ENCODE measurements around the gene OR4D1.
"Not testable (repeated sequence)": the region's sequence is repeated elsewhere in the genome, so short reads cannot be mapped to it uniquely, and the experiment has no call there.

The OR4D1 gene

DNA sequence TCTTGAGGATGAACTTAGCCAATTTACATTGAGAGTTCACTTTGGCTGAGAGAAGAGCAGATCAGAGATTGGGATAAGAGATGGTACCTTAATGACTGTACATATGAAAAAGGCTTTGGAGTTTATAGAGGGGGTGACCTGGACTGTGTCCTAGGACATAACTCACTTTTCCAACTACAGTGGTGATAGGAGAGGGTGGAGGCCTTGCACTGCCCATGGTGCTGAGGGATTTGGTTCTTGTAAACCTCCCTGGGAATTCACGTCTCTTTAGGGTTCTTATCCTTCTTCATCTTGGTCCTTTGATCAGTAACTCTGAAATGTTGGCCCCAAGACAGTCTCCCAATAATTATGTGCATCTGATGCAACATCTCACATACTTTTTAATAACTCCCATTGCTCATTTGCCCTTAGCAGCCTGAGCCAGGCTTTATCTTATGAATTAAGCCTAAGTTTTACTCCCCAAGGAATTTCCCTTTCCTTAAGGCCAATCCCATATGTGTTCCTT, at the start of gene OR4D1:
OR4D1 (plus strand) TSS at position 455 of the 505 bp plus-strand sequence. CDS start 6,770 bp downstream, outside the sequence.
- Mint-ChIP-seq H3K36me3 (peaks cover 27% of the 10 kb centered on the region), H3K4me3 (no peak within 1 kb of the TSS), H3K27ac (no peak within 1 kb of the TSS), H3K9me3 (peaks cover 30% of the 10 kb centered on the region), H3K27me3 (no peaks in the 10 kb centered on the region), H3K4me1 (peaks cover 44% of the 10 kb centered on the region)

DNA sequence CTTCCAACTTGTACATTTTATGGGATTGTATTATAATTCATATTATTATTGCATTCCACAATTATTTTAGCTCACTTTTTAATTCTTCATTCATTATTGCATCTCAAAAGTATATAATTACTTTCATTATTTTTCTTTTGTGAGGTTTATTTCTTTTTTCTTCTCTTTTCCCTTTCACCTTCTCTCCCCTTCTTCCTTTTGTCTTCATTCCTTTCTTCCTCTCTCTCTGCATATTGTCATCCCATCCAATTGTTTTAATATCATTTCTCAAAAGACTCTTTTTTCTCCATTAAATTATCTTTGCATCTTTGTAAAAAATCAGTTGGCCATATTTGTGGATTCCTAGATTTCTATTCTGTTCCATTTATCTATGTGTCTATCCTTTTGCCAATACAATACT, 47.7 kb upstream of the OR4D1 start:
- Mint-ChIP-seq H3K27me3 (no peaks in the 10 kb centered on the region), H3K36me3 (no peaks in the 10 kb centered on the region), H3K27ac (no peak overlapping the region), H3K4me3 (no peak overlapping the region), H3K9me3 (no peaks in the 10 kb centered on the region), H3K4me1 (no peaks in the 10 kb centered on the region)

DNA sequence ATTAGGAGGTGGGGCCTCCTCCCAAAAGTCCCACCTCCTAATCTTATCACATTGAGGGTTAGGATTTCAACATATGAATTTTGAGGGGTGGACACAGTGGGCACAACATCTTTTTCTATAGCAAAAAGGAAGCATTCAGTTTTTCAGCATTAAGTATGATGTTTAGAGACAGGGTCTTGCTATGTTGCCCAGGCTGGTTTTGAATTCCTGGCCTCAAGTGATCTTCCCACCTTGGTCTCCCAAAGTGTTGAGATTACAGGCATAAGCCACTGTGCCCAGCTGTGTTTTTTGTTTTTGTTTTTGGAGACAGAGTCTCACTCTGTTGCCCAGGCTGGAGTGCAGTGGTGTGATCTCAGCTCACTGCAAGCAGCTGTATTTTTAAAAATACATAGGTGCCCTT, 46.3 kb upstream of the OR4D1 start:
- H3K27me3 Mint-ChIP-seq, H3K27ac Mint-ChIP-seq, H3K4me1 Mint-ChIP-seq, H3K36me3 Mint-ChIP-seq, H3K9me3 Mint-ChIP-seq, H3K4me3 Mint-ChIP-seq: not testable (repeated sequence)

DNA sequence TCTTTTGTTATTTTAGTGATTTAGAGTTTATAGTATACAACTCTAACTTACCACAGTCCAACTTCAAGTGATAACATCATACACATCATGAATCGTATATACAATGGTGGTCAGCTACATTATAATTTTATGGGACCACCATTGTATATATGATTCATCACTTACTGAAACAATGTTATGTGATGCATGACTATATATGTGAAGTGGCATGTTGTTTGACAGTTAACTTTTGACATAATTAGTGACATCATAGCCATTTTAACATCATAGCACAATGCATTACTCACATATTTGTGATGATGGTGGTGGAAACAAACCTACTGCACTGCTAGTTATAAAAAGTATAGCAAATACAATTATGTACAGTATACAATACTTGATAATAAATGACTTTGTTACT, 43.1 kb upstream of the OR4D1 start:
- no peaks in the 10 kb centered on the region for H3K4me1 Mint-ChIP-seq
- no peaks in the 10 kb centered on the region for H3K27me3 Mint-ChIP-seq
- no peaks in the 10 kb centered on the region for H3K36me3 Mint-ChIP-seq
- no peak overlapping the region for H3K27ac Mint-ChIP-seq
- H3K9me3 Mint-ChIP-seq = no peaks in the 10 kb centered on the region
- H3K4me3 Mint-ChIP-seq = no peak overlapping the region

DNA sequence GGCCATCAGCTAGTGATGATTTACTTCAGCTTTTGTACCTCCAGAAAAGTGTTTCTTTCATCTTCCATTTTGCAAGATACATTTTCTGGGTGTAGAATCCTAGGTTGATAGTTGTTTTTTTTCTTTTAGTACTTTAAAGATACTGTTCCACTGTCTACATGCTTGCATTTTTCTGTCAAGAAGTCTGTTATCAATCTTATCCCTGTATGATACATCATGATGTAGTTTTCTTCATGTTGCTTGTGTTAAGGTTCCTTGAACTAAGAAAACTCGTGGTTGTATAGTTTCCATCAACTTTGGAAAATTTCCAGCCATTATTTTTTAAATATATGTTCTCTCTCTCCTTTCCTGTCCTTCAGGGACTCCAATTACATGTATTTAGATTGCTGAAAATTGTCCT, 40.9 kb upstream of the OR4D1 start:
- Mint-ChIP-seq H3K4me3 (no peak overlapping the region), H3K27me3 (no peaks in the 10 kb centered on the region), H3K9me3 (no peaks in the 10 kb centered on the region), H3K4me1 (no peaks in the 10 kb centered on the region), H3K36me3 (no peaks in the 10 kb centered on the region), H3K27ac (no peak overlapping the region)

DNA sequence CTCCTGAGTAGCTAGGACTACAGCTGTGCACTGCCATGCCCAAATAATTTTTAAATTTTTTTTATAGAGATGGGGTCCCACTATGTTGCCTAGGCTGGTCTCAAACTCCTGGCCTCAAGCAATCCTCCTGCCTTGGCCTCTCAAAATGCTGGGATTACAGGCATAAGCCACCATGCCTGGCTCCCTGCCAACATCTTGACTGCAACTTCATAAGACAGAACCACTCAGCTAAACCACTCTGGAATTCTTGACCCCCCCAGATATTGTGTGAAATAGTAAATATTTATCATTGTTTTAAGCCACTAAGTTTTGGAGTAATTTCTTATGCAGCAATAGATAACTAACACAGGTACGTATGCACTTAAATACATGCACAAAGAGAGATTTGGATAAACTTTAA, 39.0 kb upstream of the OR4D1 start:
- Mint-ChIP-seq H3K27me3 (no peaks in the 10 kb centered on the region), H3K9me3 (no peaks in the 10 kb centered on the region), H3K27ac (no peak overlapping the region)

DNA sequence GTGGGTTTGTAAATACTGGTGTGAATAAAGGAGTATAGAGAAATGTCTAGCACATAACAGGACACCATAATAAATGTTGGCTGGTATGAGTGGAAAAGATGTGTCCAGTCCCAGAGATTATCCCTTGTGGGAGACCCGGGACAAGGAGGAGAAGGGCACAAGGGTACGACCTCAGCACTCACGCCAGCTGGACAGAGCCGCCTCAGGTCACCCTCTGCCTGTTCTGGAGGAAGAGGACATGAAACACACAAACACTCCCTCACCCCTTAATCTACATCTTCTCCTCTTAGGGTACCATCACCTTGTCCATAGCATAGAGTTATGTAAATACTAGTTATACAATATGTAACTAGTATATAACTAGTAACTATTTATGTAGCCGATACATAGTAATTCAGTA, 38.2 kb upstream of the OR4D1 start:
- Mint-ChIP-seq H3K9me3 (no peaks in the 10 kb centered on the region), H3K4me1 (no peaks in the 10 kb centered on the region), H3K36me3 (no peaks in the 10 kb centered on the region), H3K4me3 (no peak overlapping the region), H3K27me3 (no peaks in the 10 kb centered on the region), H3K27ac (no peak overlapping the region)

More for the DNA sequence above, 39.0 kb upstream of the OR4D1 start:
- Mint-ChIP-seq H3K4me1 (no peaks in the 10 kb centered on the region), H3K36me3 (no peaks in the 10 kb centered on the region), H3K4me3 (no peak overlapping the region)

DNA sequence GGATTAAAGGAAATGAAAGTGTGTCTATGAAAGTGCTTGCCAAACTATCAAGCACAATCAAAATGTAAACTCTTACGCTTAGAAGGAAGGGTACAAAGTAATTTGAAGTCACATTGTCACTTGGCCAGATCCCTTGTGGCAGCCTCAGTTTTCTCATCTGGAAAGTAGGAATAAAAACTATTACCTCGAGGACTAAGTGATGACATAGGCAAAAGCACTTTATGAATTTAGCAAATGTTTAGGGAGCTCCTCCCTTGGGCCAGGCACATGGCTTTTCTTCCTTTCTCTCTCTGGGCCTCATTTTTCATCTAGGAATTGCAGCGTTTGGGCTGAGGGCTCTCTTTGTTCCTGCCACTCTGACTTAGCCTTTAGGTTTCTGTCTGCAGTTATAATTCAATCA, 36.5 kb upstream of the OR4D1 start:
- Mint-ChIP-seq H3K4me1 (no peaks in the 10 kb centered on the region), H3K9me3 (no peaks in the 10 kb centered on the region), H3K27ac (no peak overlapping the region), H3K27me3 (no peaks in the 10 kb centered on the region), H3K4me3 (no peak overlapping the region), H3K36me3 (no peaks in the 10 kb centered on the region)

DNA sequence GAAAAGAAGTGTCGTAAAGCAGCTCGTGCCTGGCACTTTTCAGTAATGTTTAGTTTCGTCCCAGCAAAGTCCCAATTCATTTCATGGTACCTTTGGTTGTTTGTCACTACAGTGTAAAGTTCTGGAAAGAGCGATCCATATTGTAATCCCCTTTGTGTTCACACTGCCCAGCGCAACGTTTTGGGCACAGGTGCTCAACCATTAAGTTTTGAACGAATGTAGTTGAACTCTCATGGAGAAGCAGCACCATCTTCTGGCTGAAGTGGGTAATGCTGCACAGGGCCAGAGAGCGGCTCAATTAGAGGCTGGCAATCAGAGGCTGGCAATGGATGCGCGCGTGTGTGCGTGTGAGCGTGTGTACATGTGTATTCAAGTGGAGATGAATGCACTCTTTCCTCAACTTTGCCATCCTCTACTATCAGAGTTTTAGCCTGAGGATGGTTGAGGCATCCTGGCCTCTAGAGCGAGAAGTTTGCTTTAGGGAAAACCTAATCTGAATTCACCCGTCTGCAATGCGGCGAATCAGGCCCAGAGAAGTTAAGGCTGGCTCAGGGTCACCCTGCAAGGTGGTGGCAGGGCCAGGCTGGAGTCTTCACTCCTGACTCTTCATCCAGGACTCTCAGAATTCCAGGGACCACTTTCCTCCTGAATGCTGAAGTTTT, 35.1 kb upstream of the OR4D1 start:
- H3K4me3 Mint-ChIP-seq = no peak overlapping the region
- no peaks in the 10 kb centered on the region for H3K4me1 Mint-ChIP-seq

DNA sequence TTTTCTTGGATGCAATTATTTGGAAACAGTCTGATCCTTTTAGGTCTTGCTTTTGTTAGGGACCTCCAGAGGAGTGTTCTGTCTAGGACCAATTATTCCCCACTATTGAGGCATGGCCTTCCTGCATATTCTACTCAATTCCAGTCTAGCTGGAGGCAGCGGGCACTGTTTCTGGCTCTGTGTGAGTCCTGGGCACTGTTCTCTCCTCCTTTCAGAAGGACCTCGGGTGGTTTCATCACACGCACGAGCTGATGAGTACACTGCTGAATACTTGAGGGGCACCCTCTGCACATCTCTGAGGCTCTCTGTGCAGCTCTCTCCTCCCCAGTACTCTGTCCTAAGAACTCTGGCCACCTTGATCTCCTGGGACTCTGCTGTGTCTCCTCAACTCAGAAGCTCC, 34.2 kb upstream of the OR4D1 start:
- Mint-ChIP-seq H3K4me3 (no peak overlapping the region), H3K4me1 (no peaks in the 10 kb centered on the region), H3K36me3 (no peaks in the 10 kb centered on the region), H3K27ac (no peak overlapping the region), H3K9me3 (no peaks in the 10 kb centered on the region), H3K27me3 (peaks cover under 1% of the 10 kb centered on the region)

More for the DNA sequence above, 35.1 kb upstream of the OR4D1 start:
- Mint-ChIP-seq H3K9me3 (no peaks in the 10 kb centered on the region), H3K27me3 (no peaks in the 10 kb centered on the region), H3K36me3 (no peaks in the 10 kb centered on the region), H3K27ac (no peak overlapping the region)

DNA sequence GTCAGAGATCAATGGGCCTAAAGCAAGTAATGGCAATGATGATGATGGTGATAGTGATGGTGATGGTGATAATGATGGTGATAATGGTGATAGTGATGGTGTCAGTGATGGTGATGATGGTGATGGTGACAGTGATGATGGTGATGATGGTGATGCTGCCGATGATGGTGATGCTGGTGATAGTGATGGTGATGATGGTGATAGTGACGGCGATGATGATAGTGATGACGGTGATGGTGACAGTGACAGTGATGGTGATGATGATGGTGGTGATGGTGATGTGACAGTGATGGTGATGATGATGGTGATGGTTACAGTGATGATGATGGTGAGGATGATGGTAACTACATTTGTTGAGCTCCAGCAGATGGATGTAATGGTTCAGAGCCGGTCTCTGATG, 30.8 kb upstream of the OR4D1 start:
- Mint-ChIP-seq H3K27ac (no peak overlapping the region), H3K4me3 (no peak overlapping the region), H3K9me3 (no peaks in the 10 kb centered on the region), H3K36me3 (no peaks in the 10 kb centered on the region), H3K27me3 (peaks cover 2% of the 10 kb centered on the region), H3K4me1 (peaks cover 6% of the 10 kb centered on the region)

DNA sequence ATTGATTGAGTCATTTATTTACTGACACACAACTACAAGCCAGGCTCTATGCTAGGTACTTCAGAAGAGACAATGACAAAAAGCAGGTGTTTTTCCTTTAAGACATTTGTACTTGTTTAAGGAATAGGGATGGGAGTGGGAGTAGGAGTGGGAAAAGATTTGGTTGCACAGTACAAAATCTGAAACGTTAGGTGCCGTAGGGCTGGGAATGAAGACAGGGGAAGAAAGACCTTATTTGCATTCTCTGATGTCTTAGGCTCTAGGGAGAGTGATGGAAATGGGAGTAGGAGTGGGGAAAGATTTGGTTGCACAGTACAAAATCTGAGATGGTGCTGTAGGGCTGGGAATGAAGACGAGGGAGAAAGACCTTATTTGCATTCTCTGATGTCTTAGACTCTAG, 28.7 kb upstream of the OR4D1 start:
- Mint-ChIP-seq H3K4me1 (peaks cover 13% of the 10 kb centered on the region), H3K9me3 (no peaks in the 10 kb centered on the region), H3K36me3 (no peaks in the 10 kb centered on the region)

DNA sequence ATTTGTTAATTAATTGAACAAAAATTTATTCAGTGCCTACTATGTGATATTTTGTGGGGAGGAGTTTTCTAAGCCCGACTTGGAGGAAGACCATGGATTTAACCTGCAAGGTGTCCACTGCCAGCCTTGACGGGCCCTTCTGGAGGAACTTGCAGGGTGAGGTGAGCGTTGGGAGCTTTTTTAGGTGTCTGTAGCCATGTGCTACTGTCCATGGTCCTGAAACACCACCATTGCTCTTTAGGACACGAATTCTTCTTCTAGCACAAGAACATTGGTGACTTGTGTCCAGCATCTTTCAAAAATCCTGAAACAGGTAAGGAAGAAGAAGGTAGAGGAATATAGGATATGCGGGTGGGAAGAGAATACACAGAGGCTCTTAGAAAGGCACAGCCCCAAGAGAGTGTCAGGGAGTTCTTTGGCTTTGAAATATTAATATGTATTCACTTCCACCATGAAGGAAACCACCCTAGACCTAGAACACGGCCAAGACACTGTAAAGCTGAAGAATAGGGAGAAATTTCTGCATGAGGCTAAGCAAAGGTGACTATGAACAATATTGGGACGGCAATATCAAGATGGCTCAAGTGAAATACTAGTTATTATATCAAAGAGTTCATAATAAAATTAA, 27.9 kb upstream of the OR4D1 start:
- H3K9me3 Mint-ChIP-seq = no peaks in the 10 kb centered on the region
- H3K4me1 Mint-ChIP-seq = peaks cover 13% of the 10 kb centered on the region
- no peak overlapping the region for H3K4me3 Mint-ChIP-seq
- H3K36me3 Mint-ChIP-seq = no peaks in the 10 kb centered on the region
- H3K27ac Mint-ChIP-seq = no peak overlapping the region
- peaks cover 2% of the 10 kb centered on the region for H3K27me3 Mint-ChIP-seq

More for the DNA sequence above, 28.7 kb upstream of the OR4D1 start:
- H3K27ac Mint-ChIP-seq = no peak overlapping the region
- H3K4me3 Mint-ChIP-seq = no peak overlapping the region
- H3K27me3 Mint-ChIP-seq = peaks cover 2% of the 10 kb centered on the region

DNA sequence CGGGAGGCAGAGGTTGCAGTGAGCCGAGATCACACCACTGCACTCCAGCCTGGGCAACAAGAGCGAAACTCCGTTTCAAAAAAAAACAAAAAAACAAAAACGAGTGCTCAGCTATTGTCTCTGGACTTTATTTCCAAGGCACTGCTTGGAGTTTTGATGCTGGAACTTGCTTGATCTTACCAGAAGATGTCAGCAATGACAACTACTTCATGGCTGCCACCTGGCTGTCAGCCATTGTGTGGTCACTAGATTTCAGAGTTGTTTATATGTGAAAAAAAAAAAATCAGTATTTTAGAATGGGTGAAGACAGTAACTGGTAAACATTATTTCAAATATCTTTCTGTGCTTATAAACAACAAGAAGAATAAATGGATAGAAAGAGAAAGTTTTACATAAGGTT, 26.3 kb upstream of the OR4D1 start:
- H3K27ac Mint-ChIP-seq = no peak overlapping the region

DNA sequence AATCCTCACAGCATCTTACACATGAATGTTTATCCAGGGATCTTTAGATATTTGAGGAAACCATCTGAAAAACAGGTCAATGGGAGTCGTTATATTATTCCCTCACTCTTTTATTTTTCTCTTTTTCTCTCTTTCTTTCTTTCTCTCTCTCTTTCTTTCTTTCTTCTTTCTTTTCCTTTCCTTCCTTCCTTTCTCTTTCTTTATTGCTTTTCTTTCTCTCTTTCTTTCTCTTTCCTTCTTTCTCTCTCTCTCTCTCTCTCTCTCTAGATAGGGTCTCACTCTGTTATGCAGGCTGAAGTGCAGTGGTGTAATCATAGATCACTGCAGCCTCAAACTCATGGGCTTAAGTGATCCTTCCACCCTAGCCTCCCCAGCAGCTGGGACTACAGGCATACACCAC, 20.3 kb upstream of the OR4D1 start:
- no peaks in the 10 kb centered on the region for H3K9me3 Mint-ChIP-seq
- H3K27ac Mint-ChIP-seq = no peak overlapping the region
- peaks cover 16% of the 10 kb centered on the region for H3K4me1 Mint-ChIP-seq
- H3K4me3 Mint-ChIP-seq = no peak overlapping the region
- H3K27me3 Mint-ChIP-seq = no peaks in the 10 kb centered on the region
- no peaks in the 10 kb centered on the region for H3K36me3 Mint-ChIP-seq

More for the DNA sequence above, 26.3 kb upstream of the OR4D1 start:
- peaks cover 19% of the 10 kb centered on the region for H3K4me1 Mint-ChIP-seq
- peaks cover 2% of the 10 kb centered on the region for H3K27me3 Mint-ChIP-seq
- no peak overlapping the region for H3K4me3 Mint-ChIP-seq
- H3K9me3 Mint-ChIP-seq = no peaks in the 10 kb centered on the region
- no peaks in the 10 kb centered on the region for H3K36me3 Mint-ChIP-seq

DNA sequence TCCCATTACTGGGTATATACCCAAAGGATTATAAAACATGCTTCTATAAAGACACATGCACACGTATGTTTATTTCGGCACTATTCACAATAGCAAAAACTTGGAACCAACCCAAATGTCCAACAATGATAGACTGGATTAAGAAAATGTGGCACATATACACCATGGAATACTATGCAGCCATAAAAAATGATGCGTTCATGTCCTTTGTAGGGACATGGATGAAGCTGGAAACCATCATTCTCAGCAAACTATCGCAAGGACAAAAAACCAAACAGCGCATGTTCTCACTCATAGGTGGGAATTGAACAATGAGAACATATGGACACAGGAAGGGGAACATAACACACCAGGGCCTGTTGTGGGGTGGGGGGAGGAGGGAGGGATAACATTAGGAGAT, 15.5 kb upstream of the OR4D1 start:
- peaks cover 11% of the 10 kb centered on the region for H3K4me1 Mint-ChIP-seq
- not testable (repeated sequence) for H3K4me3 Mint-ChIP-seq, H3K27ac Mint-ChIP-seq, H3K9me3 Mint-ChIP-seq, H3K36me3 Mint-ChIP-seq, H3K27me3 Mint-ChIP-seq

Measured in activated naive CD4-positive, alpha-beta T cell treated with anti-CD3 and anti-CD28 coated beads, Interleukin-2, amount 50 U/mL, for 24 hours (primary cell).